GM12872 (cell line): ENCODE data around the gene FASTKD1.
A peak's percentile ranks its signal among the peaks of the same experiment; 100 is the strongest.

Experiments used
- TF ChIP-seq, protein P1 (sequence below): IDR thresholded peaks from 3 replicates; pipeline ENCODE4 v1.5.1; 2011; ENCODE audit warnings: low read depth, mild to moderate bottlenecking, low read length, moderate library complexity; ENCODE audit not compliant: insufficient read depth

The FASTKD1 gene

DNA sequence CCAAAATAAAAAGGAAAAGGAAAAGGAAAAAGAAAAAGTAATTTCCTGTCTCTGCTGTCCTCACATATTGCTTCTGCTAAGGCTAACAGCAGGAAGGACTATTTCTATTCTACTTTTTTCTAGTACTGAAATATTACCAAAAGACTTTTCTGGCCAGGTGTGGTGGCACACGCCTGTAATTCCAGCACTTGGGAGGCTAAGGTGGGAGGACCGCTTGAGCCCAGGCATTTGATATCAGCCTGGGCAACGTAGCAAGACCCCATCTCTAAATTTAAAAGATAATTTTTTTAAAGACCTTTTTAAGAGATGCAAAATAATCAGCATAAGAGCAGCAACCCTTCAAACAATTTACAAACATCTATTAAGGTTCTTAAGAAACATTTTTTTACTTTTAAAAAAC is 31.2 kb downstream of the FASTKD1 start:
- TF ChIP-seq, protein P1, sequence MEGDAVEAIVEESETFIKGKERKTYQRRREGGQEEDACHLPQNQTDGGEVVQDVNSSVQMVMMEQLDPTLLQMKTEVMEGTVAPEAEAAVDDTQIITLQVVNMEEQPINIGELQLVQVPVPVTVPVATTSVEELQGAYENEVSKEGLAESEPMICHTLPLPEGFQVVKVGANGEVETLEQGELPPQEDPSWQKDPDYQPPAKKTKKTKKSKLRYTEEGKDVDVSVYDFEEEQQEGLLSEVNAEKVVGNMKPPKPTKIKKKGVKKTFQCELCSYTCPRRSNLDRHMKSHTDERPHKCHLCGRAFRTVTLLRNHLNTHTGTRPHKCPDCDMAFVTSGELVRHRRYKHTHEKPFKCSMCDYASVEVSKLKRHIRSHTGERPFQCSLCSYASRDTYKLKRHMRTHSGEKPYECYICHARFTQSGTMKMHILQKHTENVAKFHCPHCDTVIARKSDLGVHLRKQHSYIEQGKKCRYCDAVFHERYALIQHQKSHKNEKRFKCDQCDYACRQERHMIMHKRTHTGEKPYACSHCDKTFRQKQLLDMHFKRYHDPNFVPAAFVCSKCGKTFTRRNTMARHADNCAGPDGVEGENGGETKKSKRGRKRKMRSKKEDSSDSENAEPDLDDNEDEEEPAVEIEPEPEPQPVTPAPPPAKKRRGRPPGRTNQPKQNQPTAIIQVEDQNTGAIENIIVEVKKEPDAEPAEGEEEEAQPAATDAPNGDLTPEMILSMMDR, result no peak

GRCh38 chr2:169540146-169540545 is 33.5 kb downstream of the FASTKD1 start:
- TF ChIP-seq, protein P1, result no peak

DNA sequence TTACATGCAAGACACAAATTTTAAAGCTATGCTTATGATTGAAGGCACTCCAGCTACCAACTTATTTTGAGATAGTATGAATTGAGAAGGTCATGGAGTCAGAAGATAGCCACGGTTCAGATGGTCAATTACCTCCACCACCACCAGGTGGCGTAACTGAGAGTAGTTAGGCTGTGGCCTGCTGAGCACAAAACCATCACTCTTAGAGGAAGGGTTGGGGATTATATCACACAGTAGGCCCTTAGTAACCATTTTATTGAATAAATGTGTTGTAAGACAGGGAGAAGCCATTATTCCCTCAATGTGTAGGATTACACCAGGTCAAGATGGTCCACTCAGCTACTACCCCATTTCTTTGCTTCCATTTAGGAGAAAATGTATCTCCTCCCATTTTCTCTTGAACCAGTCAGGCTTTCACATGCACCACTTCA is 45.4 kb downstream of the FASTKD1 start:
- TF ChIP-seq, protein P1, result peak; percentile 90

- TF ChIP-seq, protein P1, result no peak
These were observed 47.2 kb downstream of the FASTKD1 start for GRCh38 chr2:169526451-169526850.

GRCh38 chr2:169525434-169525833 is 48.2 kb downstream of the FASTKD1 start:
- TF ChIP-seq, protein P1, result no peak

- TF ChIP-seq, protein P1, result no peak
These were observed 50.0 kb downstream of the FASTKD1 start for GRCh38 chr2:169523681-169524080.

GRCh38 chr2:169520896-169521295 is 52.8 kb downstream of the FASTKD1 start:
- TF ChIP-seq, protein P1, result no peak

DNA sequence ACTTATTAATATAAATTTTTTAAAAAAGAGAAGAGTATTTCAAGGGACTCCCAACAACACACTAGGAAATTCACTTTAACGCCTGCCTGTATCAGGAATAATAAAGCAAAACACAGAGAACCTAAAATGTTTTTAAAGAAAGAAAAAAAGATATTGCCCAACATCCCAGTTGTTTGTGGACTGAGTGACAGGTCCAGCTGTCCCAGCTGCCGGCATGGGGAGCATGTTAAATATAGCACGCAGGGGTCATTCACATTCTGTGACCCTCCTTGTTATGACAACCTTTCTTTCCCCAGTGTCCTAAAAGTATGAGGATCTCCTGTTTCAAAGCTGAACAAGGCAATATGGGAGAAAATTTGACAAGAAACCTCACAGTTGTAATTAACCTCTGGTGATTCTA is 59.7 kb downstream of the FASTKD1 start:
- TF ChIP-seq, protein P1, result no peak
